OCI-M2 (cell line): ENCODE results near the gene TAPT1.
"Not testable (repeated sequence)": the region's sequence is repeated elsewhere in the genome, so short reads cannot be mapped to it uniquely, and the experiment has no call there.

Experiments used
- DNase-seq: peaks from one replicate; lab custom pipeline; 2025; ENCODE audit not compliant: unreplicated experiment; lab: John Stamatoyannopoulos, UW

TAPT1 gene, protein sequence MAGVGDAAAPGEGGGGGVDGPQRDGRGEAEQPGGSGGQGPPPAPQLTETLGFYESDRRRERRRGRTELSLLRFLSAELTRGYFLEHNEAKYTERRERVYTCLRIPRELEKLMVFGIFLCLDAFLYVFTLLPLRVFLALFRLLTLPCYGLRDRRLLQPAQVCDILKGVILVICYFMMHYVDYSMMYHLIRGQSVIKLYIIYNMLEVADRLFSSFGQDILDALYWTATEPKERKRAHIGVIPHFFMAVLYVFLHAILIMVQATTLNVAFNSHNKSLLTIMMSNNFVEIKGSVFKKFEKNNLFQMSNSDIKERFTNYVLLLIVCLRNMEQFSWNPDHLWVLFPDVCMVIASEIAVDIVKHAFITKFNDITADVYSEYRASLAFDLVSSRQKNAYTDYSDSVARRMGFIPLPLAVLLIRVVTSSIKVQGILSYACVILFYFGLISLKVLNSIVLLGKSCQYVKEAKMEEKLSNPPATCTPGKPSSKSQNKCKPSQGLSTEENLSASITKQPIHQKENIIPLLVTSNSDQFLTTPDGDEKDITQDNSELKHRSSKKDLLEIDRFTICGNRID

DNA sequence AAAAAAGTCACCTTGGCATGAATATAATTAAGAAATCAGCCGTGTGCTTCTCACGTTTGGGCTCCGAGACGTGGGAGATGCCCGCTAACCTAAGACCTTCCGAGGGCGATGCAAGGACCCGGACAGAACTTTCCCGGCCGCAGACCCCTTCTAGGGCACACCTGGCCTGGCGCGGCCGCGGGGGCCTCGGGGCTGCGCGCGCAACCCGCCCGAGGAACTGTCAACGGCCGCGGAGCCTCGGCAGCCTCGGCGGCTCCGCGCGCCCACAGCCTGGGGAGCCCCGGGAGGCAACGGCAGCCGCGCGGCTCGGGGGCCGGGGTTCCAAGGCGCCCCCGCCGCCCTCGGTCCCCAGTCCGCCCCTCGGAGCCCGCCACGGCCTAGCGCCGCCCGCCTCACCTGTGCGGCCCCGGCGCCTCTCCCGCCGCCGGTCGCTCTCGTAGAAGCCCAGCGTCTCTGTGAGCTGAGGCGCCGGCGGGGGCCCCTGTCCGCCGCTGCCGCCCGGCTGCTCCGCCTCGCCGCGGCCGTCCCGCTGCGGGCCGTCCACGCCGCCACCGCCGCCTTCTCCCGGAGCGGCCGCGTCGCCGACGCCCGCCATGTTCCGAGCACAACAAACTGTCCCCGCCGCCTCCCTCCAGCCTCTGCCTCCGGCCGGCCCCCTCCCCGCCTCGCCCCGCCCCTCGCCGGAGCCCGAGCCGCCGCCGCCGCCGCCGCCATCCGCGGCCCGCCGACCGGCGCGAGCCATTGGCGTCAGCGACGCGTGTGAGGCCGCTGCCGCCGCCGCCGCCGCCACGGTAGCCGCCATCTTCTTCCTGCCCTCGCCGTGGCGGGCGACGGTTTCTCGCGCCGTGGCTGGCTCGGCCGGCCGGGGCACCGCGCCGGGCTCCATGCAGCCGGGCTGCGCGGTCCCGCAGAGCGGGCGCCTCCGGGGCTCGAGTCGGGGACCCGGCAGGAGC, at the start of gene TAPT1:
Gene TAPT1 (minus strand): TSS at position 609 of the 953 bp plus-strand sequence. CDS start 14 bp downstream, at position 595.
- no peak for DNase-seq

DNA sequence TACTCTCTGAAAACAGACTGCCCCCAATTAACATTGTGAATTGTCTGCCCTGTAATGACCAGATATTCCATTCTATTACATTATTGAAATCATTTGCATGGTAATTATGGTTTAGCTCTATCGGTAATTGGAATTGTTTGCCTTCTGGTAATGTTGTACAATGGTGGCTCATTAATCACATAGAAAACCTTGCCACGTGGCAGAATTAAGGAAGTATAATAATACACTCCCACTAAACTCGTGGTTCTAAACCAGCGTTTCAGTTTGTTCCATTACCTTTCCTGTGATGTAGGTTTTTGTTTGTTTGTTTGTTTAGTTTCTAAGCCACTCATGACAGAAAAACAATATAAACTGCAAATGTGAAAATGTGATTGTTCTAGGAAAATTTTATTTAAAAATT, 45.1 kb upstream of the TAPT1 start:
- no peak for DNase-seq

DNA sequence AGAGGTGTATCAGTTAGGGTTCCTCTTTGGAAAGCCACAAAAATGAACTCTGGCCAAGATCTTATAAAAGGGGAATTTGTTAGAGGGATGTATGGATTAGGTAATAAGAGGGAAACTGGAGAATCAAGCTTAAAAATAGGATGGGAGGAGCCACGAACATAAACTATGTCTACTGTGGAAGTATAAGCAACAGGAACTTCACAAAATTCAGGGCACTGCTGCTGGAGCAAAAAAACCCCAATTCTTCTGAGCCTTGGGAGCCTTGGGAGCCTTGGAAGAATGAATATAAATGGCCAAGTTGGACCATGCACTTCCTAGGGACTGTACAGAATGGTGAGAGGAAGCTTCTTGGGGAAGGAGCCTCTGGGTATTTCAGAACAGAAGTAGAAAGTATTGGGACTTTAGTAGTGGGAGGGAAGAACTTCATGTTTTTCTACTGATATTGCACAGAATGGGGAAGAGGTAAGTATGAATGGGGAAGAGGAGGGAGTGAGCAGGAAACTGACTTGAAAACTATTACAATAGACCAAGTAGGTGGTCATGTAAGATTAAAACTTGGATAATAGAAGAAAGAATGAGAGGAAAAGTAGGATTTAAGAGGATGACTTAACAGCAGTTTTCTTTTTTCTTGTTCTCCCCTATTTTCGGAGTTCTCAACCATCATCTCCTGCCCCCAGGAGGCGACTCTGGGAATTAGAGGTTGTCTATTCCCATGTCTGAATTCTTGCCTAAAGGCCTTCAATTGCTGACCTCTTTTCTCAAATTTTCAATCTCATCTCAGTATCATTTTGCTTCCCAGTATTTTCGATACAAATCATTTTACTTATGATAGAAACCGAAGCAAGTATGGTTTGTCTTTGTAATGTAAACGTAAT, 44.4 kb upstream of the TAPT1 start:
- DNase-seq, result no peak

DNA sequence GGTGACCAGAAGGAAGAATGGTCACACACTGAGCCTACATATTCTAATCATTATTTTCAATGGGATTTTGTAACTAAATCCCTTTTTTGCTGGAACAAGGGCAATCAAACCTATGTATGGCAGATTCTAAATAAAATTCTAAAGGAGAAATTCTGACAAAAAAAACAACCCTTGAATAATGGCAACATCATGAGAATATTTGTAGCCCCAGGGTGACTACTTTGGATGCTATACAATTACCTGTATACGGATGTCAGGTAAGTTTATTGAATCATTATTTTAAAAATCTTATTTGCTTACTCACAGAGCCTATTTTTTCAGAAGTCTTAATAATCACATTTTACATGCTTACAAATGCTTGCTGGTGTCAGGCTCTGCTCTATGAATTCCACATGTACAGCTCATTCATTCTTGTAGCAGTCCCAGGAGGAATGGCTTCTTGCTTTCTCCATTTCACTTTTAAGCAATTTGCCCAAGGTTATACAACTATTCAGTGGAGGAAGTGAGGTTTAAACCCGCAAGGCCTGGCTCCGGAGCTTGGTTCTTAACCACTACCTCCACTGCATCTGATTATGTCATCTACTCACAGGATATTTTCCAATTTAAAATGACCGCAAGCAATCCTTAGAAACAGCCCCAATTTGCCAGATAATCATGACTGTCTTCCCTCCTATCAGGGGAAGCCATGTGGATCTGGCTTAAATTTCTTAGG, 43.6 kb upstream of the TAPT1 start:
- DNase-seq, result not testable (repeated sequence)

DNA sequence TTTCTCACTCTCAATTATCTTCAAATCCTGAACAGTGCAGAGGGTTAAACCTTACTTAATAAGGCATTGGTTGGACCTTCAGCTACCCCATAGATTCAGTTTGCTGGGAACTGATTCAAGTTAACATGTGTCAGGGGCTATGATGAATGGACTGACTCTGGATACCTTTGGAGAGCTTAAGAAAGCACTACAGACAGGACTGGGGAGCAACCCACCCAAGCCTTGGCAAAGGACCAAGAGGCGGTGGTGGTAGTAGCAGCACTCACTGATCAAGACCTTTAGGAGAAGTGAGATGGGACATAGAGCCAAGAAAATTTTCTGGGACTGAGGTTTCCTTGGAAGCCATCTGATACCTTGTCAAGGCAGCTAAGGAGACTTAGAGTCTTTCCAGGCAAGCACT, 43.0 kb upstream of the TAPT1 start:
- DNase-seq, result no peak

DNA sequence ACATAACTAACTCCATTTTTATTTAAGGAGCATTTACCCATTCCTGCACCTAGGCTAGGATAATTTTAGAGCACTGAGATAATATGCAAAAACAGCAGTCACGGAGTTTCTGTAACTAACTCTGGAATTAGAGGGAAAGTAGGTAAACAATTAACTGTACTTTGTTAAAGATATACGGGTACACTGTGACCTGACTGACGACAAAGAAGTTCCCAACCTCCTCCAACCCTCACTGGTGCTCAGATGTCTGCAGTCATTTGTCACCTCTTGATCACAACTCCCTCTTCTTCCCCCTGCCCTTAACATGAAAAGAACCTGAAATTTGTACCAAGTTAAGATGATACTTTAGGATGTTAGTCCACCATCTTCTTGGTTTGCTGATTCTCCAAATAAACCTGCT, 42.0 kb upstream of the TAPT1 start:
- no peak for DNase-seq

DNA sequence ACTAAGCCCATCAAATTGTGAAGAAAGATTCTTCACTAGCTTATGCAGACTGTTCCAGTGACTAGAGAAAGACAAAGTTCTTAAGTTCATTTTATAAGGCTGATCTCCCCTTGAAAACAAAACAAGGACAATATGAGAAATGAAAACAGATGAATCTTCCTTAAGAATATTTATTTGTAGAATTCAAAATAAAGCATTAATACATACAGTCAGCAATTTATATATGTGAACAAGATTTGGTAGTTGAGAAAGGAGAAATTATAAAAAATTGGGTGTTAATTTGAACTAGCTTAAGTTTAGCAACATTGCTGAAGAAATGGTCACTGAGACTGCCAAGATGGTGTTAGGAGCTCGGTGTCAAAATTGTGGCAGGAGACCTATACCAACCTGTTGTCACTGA, 41.4 kb upstream of the TAPT1 start:
- DNase-seq, result no peak

DNA sequence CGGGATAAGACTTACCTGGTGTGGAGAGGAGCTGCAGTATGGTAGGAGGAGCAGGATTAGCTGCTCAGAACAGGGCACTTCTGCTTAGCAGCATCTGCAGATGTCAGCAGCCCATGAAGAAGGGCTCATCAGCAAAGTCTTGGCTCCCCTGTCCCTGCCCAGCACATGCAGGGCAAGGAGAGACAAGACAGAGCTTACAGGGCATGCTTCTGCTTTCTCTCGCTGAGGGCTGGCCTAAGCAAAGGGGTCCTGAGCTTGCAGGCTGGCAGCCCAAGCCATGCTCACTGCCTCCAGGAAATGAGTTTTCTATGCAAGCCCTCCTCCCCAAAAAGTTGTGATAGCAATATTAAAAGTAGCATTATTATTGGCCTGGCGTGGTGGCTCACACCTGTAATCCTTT, 39.5 kb upstream of the TAPT1 start:
- no peak for DNase-seq

DNA sequence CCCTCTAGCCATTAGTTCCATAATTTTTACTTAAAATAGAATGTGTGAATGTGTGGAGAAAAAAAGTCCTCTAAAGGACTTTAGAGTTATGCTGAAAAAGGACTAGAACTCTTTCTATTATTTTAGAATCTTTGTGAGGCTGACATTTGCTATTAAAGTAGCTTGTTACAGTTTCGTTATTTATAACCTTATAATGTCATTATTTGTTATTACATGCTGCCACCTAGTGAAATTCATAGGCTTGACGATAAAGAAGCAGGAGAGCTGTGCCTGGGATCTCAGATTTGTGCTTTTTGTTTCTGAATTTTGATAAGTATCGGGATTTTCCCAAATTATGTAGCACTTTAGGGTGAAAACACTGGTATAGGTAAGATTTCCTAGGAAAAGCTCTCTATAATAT, 38.5 kb upstream of the TAPT1 start:
- DNase-seq, result no peak

DNA sequence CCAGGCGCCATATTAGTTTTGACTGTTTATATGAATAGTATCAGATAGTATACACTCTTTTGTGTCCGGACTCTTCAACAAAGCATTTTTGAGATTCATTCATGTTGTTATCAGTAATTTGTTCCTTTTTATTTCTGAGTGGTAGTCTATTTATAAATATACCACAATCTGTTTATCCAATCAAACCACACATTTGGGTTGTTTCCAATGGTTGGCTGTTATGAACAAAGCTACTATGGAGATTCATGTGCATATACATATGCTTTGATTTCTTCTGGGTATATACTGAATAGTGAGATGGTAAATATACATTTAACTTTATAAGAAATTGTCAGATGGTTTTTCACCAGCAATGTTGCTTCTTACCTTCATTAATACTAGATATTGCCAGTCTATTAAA, 36.8 kb upstream of the TAPT1 start:
- no peak for DNase-seq

DNA sequence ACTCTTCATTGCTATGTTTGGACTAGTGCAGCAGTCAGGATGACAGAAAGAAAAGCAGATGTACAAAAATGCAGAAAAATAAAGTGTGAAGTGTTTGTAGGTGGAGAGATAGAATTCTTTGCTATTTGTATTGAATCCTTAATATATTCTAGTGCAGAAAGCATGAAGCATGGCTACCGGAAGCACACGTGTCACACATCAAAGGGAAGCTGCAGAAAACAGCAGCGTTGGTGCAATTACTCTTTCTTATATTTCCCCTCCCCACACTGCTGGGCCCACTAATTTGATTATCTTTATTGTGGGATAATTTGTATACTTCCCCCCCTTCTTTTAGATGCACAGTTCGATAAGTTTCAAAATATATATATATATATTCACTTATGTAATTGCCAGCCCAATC, 35.9 kb upstream of the TAPT1 start:
- DNase-seq, result no peak

DNA sequence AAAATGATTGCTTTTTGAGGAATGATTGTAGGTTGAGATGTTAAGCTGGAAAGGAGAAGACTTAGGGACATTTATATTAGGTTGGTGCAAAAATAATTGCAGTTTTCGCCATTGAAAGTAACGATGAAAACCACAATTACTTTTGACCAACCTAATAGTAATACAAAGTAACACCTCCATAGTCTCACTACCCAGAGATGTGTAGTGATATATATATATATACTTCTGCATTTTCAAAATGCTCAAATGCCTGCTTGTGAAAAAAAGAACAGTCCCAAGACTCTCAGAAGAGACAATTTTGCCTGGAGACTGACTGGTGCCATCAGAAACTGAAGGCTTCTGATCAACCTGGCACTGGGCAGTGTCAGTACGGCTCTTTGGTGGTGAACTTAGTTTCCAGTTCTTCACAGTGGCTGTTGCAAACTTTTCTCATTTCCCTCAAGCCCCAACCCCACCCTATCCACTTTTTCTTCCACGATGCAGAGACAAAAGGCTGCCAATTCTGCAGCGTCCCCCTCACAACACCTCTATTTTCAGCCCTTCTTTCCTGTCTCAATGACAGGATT, 35.1 kb upstream of the TAPT1 start:
- DNase-seq, result no peak

DNA sequence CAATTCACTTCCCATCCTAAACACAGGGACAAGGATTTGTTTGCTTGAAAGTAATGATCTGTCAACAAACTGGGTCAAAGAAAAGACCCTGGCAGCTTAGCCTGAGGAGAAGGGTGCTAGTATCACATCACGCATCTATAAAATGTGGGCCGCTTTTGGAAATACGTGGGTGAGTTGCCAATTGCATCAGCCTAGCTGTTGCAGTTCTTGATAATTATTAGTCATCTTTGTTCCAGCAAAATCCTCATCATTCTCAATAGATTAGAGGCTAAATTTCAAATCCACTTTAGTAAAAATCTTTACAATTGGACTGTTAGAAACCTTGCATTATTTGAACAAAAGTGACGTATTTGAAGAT, 33.6 kb upstream of the TAPT1 start:
- DNase-seq, result no peak

DNA sequence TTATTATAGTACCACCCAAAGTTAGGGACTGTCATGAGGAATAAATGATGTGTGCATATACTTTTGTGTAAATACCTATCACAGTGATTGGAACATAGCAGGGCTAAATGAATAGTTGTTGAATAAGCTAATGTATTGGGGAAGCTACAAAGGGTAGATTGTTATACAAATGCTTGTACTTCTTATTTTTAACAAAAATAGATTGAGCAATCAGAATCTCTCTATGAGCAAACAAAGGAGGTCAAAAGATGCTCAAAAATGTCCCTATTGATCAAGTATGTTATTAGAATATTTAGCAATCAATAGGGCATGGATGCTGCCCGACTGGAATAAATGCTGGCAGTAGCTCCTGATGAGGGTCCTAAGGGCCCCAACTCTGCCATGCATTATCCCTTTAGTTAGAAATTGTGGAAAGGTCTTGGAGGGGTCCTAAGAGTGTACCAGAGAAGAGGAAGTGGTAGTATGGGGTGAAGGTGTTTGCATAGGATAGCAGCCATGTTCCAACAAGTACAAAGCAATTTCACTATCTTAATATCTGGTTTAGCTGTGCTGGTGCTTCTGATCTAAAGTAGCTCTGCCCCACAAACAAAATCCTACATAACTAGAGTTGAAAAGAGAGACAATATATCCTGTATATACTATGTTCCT, 33.1 kb upstream of the TAPT1 start:
- no peak for DNase-seq

DNA sequence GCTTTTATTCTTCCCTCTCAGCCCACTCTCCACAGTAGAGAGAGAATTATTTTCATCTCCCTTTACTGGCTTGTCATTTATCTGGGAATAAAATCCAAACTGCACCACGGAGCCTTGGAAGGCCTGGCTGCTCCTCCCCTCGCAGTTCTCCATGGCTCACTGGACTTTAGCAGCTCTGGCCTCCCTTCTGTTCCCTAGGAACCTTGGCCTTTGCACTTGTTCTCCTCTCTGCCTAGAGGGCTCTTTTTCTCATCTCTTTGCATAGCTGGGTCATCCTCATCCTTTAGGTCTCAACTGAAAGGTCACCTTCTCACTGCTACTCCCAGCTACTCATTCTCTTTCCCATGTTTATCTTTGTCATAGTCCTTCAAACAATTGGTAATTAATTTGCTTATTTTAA, 31.3 kb upstream of the TAPT1 start:
- no peak for DNase-seq

DNA sequence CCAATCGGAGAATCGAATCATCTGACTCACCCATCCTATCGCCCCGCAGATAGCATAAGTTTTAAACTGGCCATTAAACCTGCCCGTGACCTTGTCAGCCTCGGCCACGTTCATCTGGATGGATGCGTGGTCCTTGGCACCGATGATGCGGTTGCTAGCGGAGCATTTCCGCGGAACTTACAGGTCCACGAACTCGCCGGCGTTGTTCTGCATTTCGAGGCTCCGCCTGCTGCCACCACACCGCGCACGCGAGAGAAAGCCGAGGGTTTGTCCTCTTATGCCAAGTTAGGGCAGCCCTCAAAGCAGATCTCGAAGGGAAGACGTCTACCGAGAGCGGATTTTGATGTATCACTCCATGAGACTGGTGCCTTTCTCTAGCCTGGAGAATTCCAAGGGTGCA, 30.1 kb upstream of the TAPT1 start:
- DNase-seq, result no peak

DNA sequence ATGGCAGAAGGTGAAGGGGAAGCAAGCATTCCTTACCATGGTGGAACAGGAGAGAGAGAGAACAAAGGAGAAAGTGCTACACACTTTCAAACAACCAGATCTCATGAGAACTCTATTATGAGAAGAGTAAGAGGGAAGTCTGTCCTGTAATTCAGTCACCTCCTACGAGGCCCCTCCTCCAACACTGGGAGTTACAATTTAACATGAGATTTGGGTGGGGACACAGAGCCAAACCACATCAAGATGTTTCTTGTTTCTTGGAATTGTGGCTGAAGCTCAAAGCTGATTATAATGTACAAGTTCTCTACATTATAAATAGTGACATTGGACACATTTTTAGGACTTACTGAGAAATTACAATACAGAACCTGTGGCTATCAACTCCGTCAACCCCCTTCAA, 29.5 kb upstream of the TAPT1 start:
- no peak for DNase-seq

DNA sequence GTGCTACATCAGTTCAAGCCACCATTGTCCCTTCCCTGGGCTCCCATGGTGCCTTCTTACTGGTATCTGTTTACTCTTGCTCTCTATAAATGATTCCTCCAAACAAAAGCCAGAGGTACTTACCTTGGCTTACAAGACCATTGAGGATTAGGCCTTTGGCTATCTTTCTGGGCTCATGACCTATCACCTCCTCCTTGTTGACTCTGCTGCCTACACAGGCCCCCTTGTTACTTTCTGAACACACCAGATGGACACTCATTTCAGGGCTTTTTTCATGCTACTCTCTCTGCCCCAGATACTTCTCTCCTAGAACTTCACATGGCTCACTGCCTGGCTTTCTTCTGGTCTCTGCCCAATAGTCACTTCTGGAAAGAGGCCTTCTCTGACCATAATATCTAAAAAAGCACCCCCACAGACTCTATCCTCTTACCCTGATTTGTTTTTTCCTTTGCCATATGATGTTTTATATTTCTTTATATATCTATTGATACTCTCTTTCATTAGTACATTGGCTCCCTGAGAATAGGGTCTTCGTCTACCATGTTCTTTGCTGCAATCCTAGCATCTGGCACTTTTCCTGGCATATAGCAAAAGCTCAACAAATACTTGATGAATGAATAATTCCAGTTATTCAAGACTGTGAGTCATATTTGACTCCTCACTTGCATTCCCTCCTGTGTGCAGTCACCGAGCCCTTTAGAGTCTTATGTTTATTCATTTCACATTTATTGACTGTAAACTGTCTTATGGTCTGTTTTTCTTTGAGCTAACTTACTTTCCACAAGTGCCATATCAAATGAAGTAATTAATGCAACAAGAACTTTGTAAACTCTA, 27.1 kb upstream of the TAPT1 start:
- DNase-seq, result no peak
